Suprapubic skin (tissue), 4 donors: ENCODE measurements around the gene EPHB1. TPM values are rescaled to one million over a fixed set of nuclear protein-coding genes. Genes with fewer than 3 reads are reported as not detected.

Experiments used
- DNase-seq, 2 donors: peaks; one replicate each; pipeline ENCODE4 v3.0.0-alpha.2; 2019; ENCODE audit warnings: low spot score in 2 of 2
- H3K27ac ChIP-seq: fragments of 200-600 bp; sonication (generic); one replicate; pipeline ENCODE4 v1.5.1; 2019
- H3K27me3 ChIP-seq: fragments of 200-600 bp; sonication (generic); one replicate; pipeline ENCODE4 v1.5.1; 2019
- H3K36me3 ChIP-seq: fragments of 200-600 bp; sonication (generic); one replicate; pipeline ENCODE4 v1.5.1; 2019
- H3K4me1 ChIP-seq: fragments of 200-600 bp; sonication (generic); one replicate; pipeline ENCODE4 v1.5.1; 2019
- H3K4me3 ChIP-seq: fragments of 200-600 bp; sonication (generic); one replicate; pipeline ENCODE4 v1.5.1; 2019; ENCODE audit warnings: mild to moderate bottlenecking
- H3K9me3 ChIP-seq: fragments of 200-600 bp; sonication (generic); one replicate; pipeline ENCODE4 v1.5.1; 2019
- EP300 ChIP-seq: sonication (generic); formaldehyde crosslinking; IDR thresholded peaks from one replicate; pipeline ENCODE4 v1.6.1; 2017; ENCODE audit warnings: antibody characterized with exemption
- POLR2A ChIP-seq, 2 donors: fragments of 450-650 bp; IDR thresholded peaks; one replicate each; pipeline ENCODE4 v1.6.1; 2017; ENCODE audit warnings: antibody characterized with exemption in 2 of 2, mild to moderate bottlenecking in 2 of 2, moderate library complexity in 2 of 2
- POLR2AphosphoS5 ChIP-seq, 3 donors: sonication (generic); formaldehyde crosslinking; IDR thresholded peaks; one replicate each; pipeline ENCODE4 v1.6.1; 2017; ENCODE audit warnings: antibody characterized with exemption in 3 of 3
- WGBS: methylation state at CpG from one replicate; pipeline ENCODE4 v1.1.5; 2018; 5-methylcytosine and 5-hydroxymethylcytosine counted together
- total RNA-seq, 4 donors: library from RNA; depleted of rRNA; stranded (reverse); fragments of >200 nt; gene quantifications; one replicate each; pipeline ENCODE4 v1.1.0, GENCODE V29; 2016
- TF ChIP-seq, protein P1 (sequence below), 2 donors: fragments of 200-600 bp in 1 of 2; fragments of 450-650 bp in 1 of 2; sonication (generic) in 1 of 2; IDR thresholded peaks; one replicate each; pipeline ENCODE4 v1.5.1; 2016 to 2019; ENCODE audit warnings: antibody characterized with exemption in 2 of 2, mild to moderate bottlenecking in 1 of 2, moderate library complexity in 1 of 2

The EPHB1 gene
- total RNA-seq, 4 donors from 2014 or later = 8.5 to 30.7 (median 18.5) TPM

DNA sequence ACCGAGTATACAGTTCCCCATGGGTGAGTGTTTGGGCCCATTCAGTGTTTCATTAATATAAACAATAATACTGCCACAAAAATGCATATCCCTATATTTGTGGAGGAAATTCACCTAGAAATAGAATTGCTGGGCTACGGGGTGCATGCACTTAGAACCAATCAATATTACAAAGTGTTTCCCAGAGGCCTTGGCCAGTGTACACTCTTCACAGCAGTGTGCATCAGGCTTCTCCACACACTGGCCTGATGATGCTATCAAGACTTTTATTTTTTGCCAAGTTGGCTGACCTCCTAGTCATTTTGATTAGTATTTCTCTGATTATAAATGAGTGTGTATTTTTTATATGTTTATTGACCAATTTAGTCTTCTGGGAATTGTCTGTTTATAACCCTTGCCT is 323.7 kb downstream of the EPHB1 start:
- WGBS = 94% methylated on average over 2 of the region's 2 CpGs
- Histone ChIP-seq H3K36me3 (no peaks in the 10 kb centered on the region), H3K27ac (no peak overlapping the region)

DNA sequence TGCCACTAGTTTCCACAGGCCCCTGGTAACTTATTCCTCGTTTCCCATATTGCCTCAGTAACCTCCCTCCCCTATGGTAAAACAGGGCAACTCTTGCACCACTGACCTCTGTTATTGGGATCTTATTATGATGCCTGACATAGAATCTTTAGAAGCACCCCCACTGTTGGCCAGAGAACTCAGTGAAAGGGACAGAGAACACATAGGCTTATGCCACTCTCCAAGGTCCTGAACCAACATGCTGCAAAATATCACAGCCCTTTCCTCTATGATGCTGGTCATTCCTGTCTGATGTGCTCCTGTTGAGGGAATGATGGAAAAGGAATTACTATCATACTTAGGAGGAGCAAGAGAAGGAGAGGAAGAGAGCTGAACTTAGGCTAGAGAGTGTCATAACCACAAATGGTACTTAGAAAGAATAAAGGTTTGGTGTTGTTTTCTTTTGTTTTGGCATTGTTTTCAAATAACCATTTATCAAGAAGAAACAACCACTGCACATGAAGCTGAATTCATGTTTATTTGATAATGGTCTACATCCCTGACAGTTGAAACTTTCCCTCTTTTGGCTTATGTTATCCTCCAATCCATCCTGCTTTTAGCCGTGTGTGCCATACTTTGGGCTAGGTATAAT is 330.2 kb downstream of the EPHB1 start:
- no peak for DNase-seq
- H3K4me3 ChIP-seq = no peak overlapping the region
- TF ChIP-seq POLR2AphosphoS5 (IDR thresholded peaks at IDR 0.05) (no peak), POLR2A (IDR thresholded peaks at IDR 0.05) (no peak), EP300 (no peak)
- TF ChIP-seq, protein P1, sequence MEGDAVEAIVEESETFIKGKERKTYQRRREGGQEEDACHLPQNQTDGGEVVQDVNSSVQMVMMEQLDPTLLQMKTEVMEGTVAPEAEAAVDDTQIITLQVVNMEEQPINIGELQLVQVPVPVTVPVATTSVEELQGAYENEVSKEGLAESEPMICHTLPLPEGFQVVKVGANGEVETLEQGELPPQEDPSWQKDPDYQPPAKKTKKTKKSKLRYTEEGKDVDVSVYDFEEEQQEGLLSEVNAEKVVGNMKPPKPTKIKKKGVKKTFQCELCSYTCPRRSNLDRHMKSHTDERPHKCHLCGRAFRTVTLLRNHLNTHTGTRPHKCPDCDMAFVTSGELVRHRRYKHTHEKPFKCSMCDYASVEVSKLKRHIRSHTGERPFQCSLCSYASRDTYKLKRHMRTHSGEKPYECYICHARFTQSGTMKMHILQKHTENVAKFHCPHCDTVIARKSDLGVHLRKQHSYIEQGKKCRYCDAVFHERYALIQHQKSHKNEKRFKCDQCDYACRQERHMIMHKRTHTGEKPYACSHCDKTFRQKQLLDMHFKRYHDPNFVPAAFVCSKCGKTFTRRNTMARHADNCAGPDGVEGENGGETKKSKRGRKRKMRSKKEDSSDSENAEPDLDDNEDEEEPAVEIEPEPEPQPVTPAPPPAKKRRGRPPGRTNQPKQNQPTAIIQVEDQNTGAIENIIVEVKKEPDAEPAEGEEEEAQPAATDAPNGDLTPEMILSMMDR (IDR thresholded peaks at IDR 0.05) = no peak
- 84% methylated on average over 2 of the region's 2 CpGs for WGBS
- no peaks in the 10 kb centered on the region for H3K9me3 ChIP-seq
- H3K27me3 ChIP-seq = no peaks in the 10 kb centered on the region
- no peaks in the 10 kb centered on the region for H3K36me3 ChIP-seq
- no peak overlapping the region for H3K27ac ChIP-seq
- no peaks in the 10 kb centered on the region for H3K4me1 ChIP-seq

More for the DNA sequence above, 323.7 kb downstream of the EPHB1 start:
- H3K9me3 ChIP-seq = no peaks in the 10 kb centered on the region
- no peaks in the 10 kb centered on the region for H3K4me1 ChIP-seq
- H3K4me3 ChIP-seq = no peak overlapping the region
- DNase-seq = no peak
- no peak for TF ChIP-seq POLR2AphosphoS5 (IDR thresholded peaks at IDR 0.05)
- TF ChIP-seq POLR2A (IDR thresholded peaks at IDR 0.05) = no peak
- TF ChIP-seq, protein P1 (IDR thresholded peaks at IDR 0.05) = no peak
- TF ChIP-seq EP300 = no peak
- H3K27me3 ChIP-seq = no peaks in the 10 kb centered on the region

DNA sequence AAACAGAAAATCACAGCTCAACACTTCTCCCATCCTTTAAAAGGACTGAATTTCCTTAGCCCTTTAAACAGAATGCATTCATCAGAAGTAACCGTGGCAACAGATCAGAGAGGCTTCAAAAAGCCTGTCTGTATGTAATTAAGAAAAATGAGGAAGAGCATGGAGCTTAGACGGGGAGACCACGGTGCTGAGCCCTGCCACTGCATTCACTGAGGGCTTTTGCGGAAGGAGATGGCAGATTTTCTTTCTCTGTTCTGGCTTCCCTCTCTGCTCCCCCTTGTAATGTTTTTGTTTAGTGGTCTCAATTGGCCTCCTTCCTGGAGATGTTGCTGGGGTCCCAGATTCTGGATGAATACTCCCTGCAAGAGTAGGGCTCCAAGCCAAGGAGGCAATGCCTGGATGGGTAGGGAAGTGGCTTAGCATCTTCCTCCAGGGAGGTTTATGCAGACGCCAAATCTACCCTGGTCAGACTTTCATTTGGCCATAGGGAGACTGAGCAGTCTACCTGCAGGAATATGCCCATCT is 332.9 kb downstream of the EPHB1 start:
- no peak for TF ChIP-seq POLR2AphosphoS5 (IDR thresholded peaks at IDR 0.05)
- TF ChIP-seq, protein P1 (IDR thresholded peaks at IDR 0.05) = no peak
- no peak for TF ChIP-seq EP300
- TF ChIP-seq POLR2A (IDR thresholded peaks at IDR 0.05) = no peak
- Histone ChIP-seq H3K36me3 (no peaks in the 10 kb centered on the region), H3K27me3 (no peaks in the 10 kb centered on the region), H3K9me3 (no peaks in the 10 kb centered on the region), H3K27ac (no peak overlapping the region), H3K4me1 (no peaks in the 10 kb centered on the region), H3K4me3 (no peak overlapping the region)
- no peak for DNase-seq
- WGBS = 74% methylated on average over 5 of the region's 5 CpGs

DNA sequence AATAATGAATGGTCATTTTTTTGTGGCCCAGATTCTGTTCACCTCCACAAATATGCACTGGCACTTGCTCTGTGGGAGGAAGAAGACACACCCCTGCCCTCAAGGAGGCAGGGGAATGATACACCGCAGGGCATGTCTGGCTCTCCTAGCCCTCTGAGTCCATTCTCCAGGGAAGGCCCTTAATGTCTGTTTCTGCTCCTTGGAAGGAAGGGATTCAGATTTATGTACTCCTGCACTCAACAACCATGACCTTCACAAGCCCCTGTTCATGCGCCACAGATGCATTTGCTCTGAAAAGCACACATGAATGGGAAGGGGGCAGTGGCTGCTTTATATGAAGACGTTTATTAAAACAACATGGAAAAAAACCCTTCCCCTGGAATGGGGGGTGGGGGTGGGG is 333.8 kb downstream of the EPHB1 start:
- Histone ChIP-seq H3K9me3 (no peaks in the 10 kb centered on the region), H3K4me1 (no peaks in the 10 kb centered on the region), H3K27ac (no peak overlapping the region), H3K27me3 (no peaks in the 10 kb centered on the region), H3K4me3 (no peak overlapping the region), H3K36me3 (no peaks in the 10 kb centered on the region)
- WGBS = 90% methylated on average over 3 of the region's 3 CpGs
- TF ChIP-seq EP300 = no peak
- no peak for TF ChIP-seq POLR2AphosphoS5 (IDR thresholded peaks at IDR 0.05)
- no peak for TF ChIP-seq POLR2A (IDR thresholded peaks at IDR 0.05)
- TF ChIP-seq, protein P1 (IDR thresholded peaks at IDR 0.05) = no peak
- no peak for DNase-seq

DNA sequence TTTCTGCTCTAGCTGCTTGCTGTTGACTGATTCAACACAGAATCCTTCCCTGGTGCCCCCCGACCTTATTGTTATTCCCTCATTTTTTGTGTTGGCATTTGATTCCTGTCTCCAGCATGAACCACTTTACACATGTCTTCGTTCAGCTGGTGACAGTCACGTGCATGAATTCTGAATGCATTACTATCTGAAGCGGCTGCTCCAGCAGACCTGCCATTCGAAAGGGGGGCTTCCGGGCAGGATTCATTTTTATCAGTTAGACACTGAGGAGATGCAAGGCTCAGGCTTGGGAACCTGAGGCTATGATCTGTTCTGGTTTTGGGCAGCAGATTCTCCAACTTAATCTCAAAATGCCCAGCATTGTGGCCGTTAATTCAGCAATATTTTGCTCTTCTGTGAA is 336.2 kb downstream of the EPHB1 start:
- Histone ChIP-seq H3K27me3 (no peaks in the 10 kb centered on the region), H3K9me3 (no peaks in the 10 kb centered on the region), H3K4me3 (no peak overlapping the region), H3K27ac (no peak overlapping the region), H3K4me1 (no peaks in the 10 kb centered on the region), H3K36me3 (no peaks in the 10 kb centered on the region)
- no peak for DNase-seq
- 74% methylated on average over 7 of the region's 7 CpGs for WGBS
- TF ChIP-seq POLR2A (IDR thresholded peaks at IDR 0.05) (no peak), EP300 (no peak), POLR2AphosphoS5 (IDR thresholded peaks at IDR 0.05) (no peak)
- TF ChIP-seq, protein P1 (IDR thresholded peaks at IDR 0.05) = no peak
